Activated CD8-positive, alpha-beta T cell treated with anti-CD3 and anti-CD28 coated beads for 36 hours (primary cell): ENCODE measurements around the gene OR1F1. TPM values are rescaled to one million over a fixed set of nuclear protein-coding genes. Genes with fewer than 3 reads are reported as not detected.

Experiments used
- ATAC-seq: fragments of 200-7000 bp; cut with Tn5 transposase; one replicate; pipeline ENCODE4 v1.10.0; 2021; ENCODE audit warnings: mild to moderate bottlenecking, moderate library complexity
- CTCF ChIA-PET: fragments of 350-600 bp; sonication (Branson Sonifier 250); formaldehyde crosslinking; loops from one replicate; lab custom pipeline; 2021; ENCODE audit warnings: antibody characterized with exemption; lab: Charles Lee
- POLR2A ChIA-PET: fragments of 350-600 bp; sonication (Branson Sonifier 250); formaldehyde crosslinking; loops from one replicate; lab custom pipeline; 2021; ENCODE audit warnings: antibody characterized with exemption; lab: Charles Lee
- DNase-seq: peaks from one replicate; pipeline ENCODE4 v3.0.0-alpha.2; 2020
- H3K27ac Mint-ChIP-seq: one replicate; pipeline ENCODE4 v1.8.0; 2021; ENCODE audit warnings: mild to moderate bottlenecking, mixed read lengths
- H3K27me3 Mint-ChIP-seq: one replicate; pipeline ENCODE4 v1.8.0; 2021; ENCODE audit warnings: mixed read lengths
- H3K36me3 Mint-ChIP-seq: one replicate; pipeline ENCODE4 v1.8.0; 2021; ENCODE audit warnings: low read depth, mixed read lengths
- H3K4me1 Mint-ChIP-seq: one replicate; pipeline ENCODE4 v1.8.0; 2021; ENCODE audit warnings: low read depth, mixed read lengths
- H3K4me3 Mint-ChIP-seq: one replicate; pipeline ENCODE4 v1.8.0; 2021; ENCODE audit warnings: mild to moderate bottlenecking, moderate library complexity, mixed read lengths
- H3K9me3 Mint-ChIP-seq: one replicate; pipeline ENCODE4 v1.8.0; 2021; ENCODE audit warnings: mixed read lengths
- intact Hi-C: fragments of 100-400 bp; cut with micrococcal nuclease; formaldehyde crosslinking; loops from one replicate; pipeline ENCODE4 v1.10.0; 2022
- total RNA-seq, 2 experiments: library from RNA; stranded (reverse); gene quantifications; one replicate each; pipeline ENCODE4 v1.2.3, GENCODE V29; 2021
- TF ChIP-seq, protein P1 (sequence below): fragments of 200-600 bp; IDR thresholded peaks from one replicate; pipeline ENCODE4 v1.8.0; 2022; ENCODE audit warnings: antibody characterized with exemption, mild to moderate bottlenecking

Gene OR1F1
- total RNA-seq, 2 experiments from 2014 or later, result not detected

GRCh38 chr16:3190949-3191353, 2.9 kb downstream of the OR1F1 start:
- ATAC-seq (no peak), DNase-seq (no peak)
- H3K27me3 Mint-ChIP-seq, result peaks cover 71% of the 10 kb centered on the region
- TF ChIP-seq, protein P1, sequence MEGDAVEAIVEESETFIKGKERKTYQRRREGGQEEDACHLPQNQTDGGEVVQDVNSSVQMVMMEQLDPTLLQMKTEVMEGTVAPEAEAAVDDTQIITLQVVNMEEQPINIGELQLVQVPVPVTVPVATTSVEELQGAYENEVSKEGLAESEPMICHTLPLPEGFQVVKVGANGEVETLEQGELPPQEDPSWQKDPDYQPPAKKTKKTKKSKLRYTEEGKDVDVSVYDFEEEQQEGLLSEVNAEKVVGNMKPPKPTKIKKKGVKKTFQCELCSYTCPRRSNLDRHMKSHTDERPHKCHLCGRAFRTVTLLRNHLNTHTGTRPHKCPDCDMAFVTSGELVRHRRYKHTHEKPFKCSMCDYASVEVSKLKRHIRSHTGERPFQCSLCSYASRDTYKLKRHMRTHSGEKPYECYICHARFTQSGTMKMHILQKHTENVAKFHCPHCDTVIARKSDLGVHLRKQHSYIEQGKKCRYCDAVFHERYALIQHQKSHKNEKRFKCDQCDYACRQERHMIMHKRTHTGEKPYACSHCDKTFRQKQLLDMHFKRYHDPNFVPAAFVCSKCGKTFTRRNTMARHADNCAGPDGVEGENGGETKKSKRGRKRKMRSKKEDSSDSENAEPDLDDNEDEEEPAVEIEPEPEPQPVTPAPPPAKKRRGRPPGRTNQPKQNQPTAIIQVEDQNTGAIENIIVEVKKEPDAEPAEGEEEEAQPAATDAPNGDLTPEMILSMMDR, result no peak
- peaks cover 38% of the 10 kb centered on the region for H3K4me1 Mint-ChIP-seq
- H3K9me3 Mint-ChIP-seq, result no peaks in the 10 kb centered on the region
- POLR2A ChIA-PET, result no interaction called here
- H3K27ac Mint-ChIP-seq, result peak overlapping the region; percentile 34
- peak overlapping the region; percentile 73 for H3K4me3 Mint-ChIP-seq
- intact Hi-C loops, result loop anchor here (5.0 kb wide), 1 partner anchor 39 kb away; no protein-coding TSS in a partner anchor
- CTCF ChIA-PET, result interaction anchor here (1.5 kb wide), 1 partner anchor 22 kb away, joined by 3 read pairs; no protein-coding TSS in a partner anchor
- peaks cover 2% of the 10 kb centered on the region for H3K36me3 Mint-ChIP-seq

GRCh38 chr16:3192476-3193019, 4.5 kb downstream of the OR1F1 start:
- DNase-seq (no peak), ATAC-seq (no peak)
- no peak overlapping the region for H3K27ac Mint-ChIP-seq
- peaks cover 63% of the 10 kb centered on the region for H3K27me3 Mint-ChIP-seq
- H3K9me3 Mint-ChIP-seq, result no peaks in the 10 kb centered on the region
- TF ChIP-seq, protein P1, result no peak
- H3K4me1 Mint-ChIP-seq, result peaks cover 33% of the 10 kb centered on the region
- ChIA-PET CTCF (interaction anchor here (1.0 kb wide), 1 partner anchor 16 kb away, joined by 3 read pairs; no protein-coding TSS in a partner anchor), POLR2A (interaction anchor here (0.6 to 1.1 kb wide), 3 partner anchors 10 to 71 kb away, joined by 3 read pairs; no protein-coding TSS in a partner anchor)
- no peak overlapping the region for H3K4me3 Mint-ChIP-seq
- intact Hi-C loops, result loop anchor here (5.0 kb wide), 1 partner anchor 40 kb away; no protein-coding TSS in a partner anchor
- H3K36me3 Mint-ChIP-seq, result peaks cover 2% of the 10 kb centered on the region

DNA sequence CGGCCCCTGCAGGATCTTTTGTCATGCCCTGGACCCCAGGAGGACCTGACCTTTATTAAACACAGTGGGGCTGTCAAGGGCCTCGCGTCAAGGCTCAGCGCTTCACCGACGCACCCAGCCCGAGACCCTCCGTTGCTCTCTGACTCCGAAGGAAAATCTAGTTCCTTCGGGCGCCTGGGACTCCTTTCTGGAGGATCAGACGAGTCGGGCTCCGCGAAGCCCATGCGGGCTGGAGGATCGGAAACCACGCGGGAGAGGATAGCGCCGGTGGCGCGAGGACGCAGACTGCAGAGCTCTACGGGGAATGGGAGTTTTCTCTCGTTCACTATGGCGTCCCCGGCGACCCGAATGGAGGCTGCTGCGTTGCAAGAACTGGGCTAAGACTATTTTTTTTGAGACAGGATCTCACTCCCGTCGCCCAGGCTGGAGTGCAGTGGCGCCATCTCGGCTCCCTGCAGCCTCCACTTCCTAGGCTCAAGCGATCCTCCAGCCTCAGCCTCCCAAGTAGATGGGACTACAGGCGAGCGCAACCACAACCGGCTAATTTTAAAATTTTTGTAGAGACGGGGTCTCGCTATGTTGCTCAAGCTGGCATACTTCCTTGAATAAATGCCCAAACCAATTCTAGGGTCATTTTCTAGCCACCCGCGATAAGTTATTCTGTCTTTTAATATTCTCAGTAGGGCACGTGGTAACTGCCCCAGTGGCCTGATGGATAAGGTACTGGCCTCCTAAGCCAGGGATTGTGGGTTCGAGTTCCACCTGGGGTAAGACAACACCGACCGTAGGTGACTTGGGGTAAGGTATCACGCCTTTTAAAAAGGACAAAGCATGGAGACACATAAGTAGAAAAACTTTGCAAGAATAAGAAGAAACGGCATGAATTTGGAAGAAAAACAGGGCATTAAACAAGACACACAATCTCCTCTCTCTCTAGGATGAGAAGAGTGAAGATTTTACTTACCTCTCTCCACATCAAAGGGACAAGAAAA, 5.5 kb downstream of the OR1F1 start:
- ChIA-PET POLR2A (no interaction called here), CTCF (no interaction called here)
- Mint-ChIP-seq H3K9me3 (no peaks in the 10 kb centered on the region), H3K27ac (no peak overlapping the region), H3K27me3 (peaks cover 62% of the 10 kb centered on the region), H3K4me1 (peaks cover 25% of the 10 kb centered on the region), H3K4me3 (no peak overlapping the region), H3K36me3 (peaks cover 2% of the 10 kb centered on the region)
- intact Hi-C loops, result loop anchor here (5.0 kb wide), 1 partner anchor 41 kb away; no protein-coding TSS in a partner anchor
- no peak for ATAC-seq
- DNase-seq, result no peak
- TF ChIP-seq, protein P1, result no peak

DNA sequence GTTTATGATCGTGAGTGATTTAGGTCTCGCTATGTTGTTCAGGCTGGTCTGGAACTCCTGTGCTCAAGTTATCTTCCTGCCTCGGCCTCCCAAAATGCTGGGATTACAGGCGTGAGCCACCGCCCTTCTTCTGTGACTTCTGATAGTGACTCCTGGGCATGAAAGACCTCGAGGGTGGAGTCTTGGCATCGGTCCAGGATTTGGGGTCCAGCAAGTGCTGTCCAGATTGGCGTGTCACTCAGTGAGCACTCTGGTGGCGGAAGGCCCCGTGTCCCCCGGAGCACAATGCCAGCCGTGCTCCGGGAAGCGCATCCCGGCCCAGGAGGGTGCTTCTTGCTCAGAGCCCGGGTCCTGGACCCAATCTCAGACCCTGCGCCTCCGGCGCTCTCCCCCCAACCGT, 6.8 kb downstream of the OR1F1 start:
- H3K27ac Mint-ChIP-seq, result no peak overlapping the region
- peaks cover 15% of the 10 kb centered on the region for H3K4me1 Mint-ChIP-seq
- H3K27me3 Mint-ChIP-seq, result peaks cover 56% of the 10 kb centered on the region
- intact Hi-C loops, result loop anchor here (5.0 kb wide), 1 partner anchor 42 kb away; no protein-coding TSS in a partner anchor
- H3K4me3 Mint-ChIP-seq, result no peak overlapping the region
- DNase-seq, result no peak
- CTCF ChIA-PET, result no interaction called here
- ATAC-seq, result no peak
- TF ChIP-seq, protein P1, result no peak
- no peaks in the 10 kb centered on the region for H3K9me3 Mint-ChIP-seq
- peaks cover 2% of the 10 kb centered on the region for H3K36me3 Mint-ChIP-seq
- POLR2A ChIA-PET, result no interaction called here
